GM23338 (cell line): ENCODE measurements around the gene MAP2K4. TPM values are rescaled to one million over a fixed set of nuclear protein-coding genes. Genes with fewer than 3 reads are reported as not detected.

Experiments
- ATAC-seq: fragments of 200-7000 bp; cut with Tn5 transposase; 3 replicates; pipeline ENCODE4 v1.9.1; 2020
- DNase-seq: peaks from one replicate; pipeline ENCODE4 v3.0.0-alpha.2; 2015; ENCODE audit warnings: low spot score
- H2AFZ ChIP-seq: fragments of 200-600 bp; sonication (generic); 2 replicates; pipeline ENCODE4 v1.8.0; 2016; ENCODE audit warnings: antibody characterized with exemption, mild to moderate bottlenecking, moderate library complexity
- H3F3A ChIP-seq: fragments of 200-600 bp; sonication (generic); replicated peaks from 2 replicates; pipeline ENCODE4 v1.8.0; 2017; ENCODE audit warnings: antibody characterized with exemption, mixed run types, low read depth
- H3K27ac ChIP-seq: fragments of 200-600 bp; sonication (generic); 2 replicates; pipeline ENCODE4 v1.6.1; 2016; ENCODE audit warnings: low read depth
- H3K27me3 ChIP-seq: fragments of 200-600 bp; sonication (generic); 2 replicates; pipeline ENCODE4 v1.8.0; 2016; ENCODE audit warnings: mild to moderate bottlenecking, mixed run types, moderate library complexity; ENCODE audit not compliant: insufficient read depth
- H3K36me3 ChIP-seq: fragments of 200-600 bp; sonication (generic); 2 replicates; pipeline ENCODE4 v1.8.0; 2016; ENCODE audit warnings: mild to moderate bottlenecking; ENCODE audit not compliant: insufficient read depth
- H3K4me1 ChIP-seq: fragments of 200-600 bp; sonication (generic); 2 replicates; pipeline ENCODE4 v1.8.0; 2016; ENCODE audit warnings: mild to moderate bottlenecking, moderate library complexity; ENCODE audit not compliant: insufficient read depth
- H3K4me2 ChIP-seq: fragments of 200-600 bp; sonication (generic); 2 replicates; pipeline ENCODE4 v1.7.1; 2017; ENCODE audit warnings: mixed run types
- H3K4me3 ChIP-seq: fragments of 200-600 bp; sonication (generic); 2 replicates; pipeline ENCODE4 v1.6.1; 2016; ENCODE audit warnings: mixed run types
- H3K79me2 ChIP-seq: fragments of 200-600 bp; sonication (generic); replicated peaks from 2 replicates; pipeline ENCODE4 v1.8.0; 2017; ENCODE audit warnings: mild to moderate bottlenecking; ENCODE audit not compliant: insufficient read depth
- H3K9me2 ChIP-seq: fragments of 200-600 bp; sonication (generic); 2 replicates; pipeline ENCODE4 v1.8.0; 2017; ENCODE audit not compliant: insufficient read depth
- H4K20me1 ChIP-seq: fragments of 200-600 bp; sonication (generic); replicated peaks from 2 replicates; pipeline ENCODE4 v1.8.0; 2017; ENCODE audit warnings: mild to moderate bottlenecking; ENCODE audit not compliant: insufficient read depth
- H3K27ac Mint-ChIP-seq: 2 replicates; pipeline ENCODE4 v1.8.0; 2020; ENCODE audit warnings: inconsistent platforms, mild to moderate bottlenecking, moderate library complexity, mixed read lengths
- H3K27me3 Mint-ChIP-seq: 3 replicates; pipeline ENCODE4 v1.8.0; 2022; ENCODE audit warnings: low read depth, mild to moderate bottlenecking, moderate library complexity, mixed read lengths, inconsistent platforms; ENCODE audit not compliant: insufficient read depth, poor library complexity
- H3K36me3 Mint-ChIP-seq: 3 replicates; pipeline ENCODE4 v1.8.0; 2021; ENCODE audit warnings: low read depth, mild to moderate bottlenecking, inconsistent platforms, moderate library complexity, mixed read lengths
- H3K4me1 Mint-ChIP-seq: 3 replicates; pipeline ENCODE4 v1.8.0; 2020; ENCODE audit warnings: mild to moderate bottlenecking, inconsistent platforms, mixed read lengths
- H3K4me3 Mint-ChIP-seq: 3 replicates; pipeline ENCODE4 v1.8.0; 2021; ENCODE audit warnings: moderate library complexity, mild to moderate bottlenecking, inconsistent platforms, mixed read lengths
- H3K9me3 Mint-ChIP-seq: 3 replicates; pipeline ENCODE4 v1.8.0; 2020; ENCODE audit warnings: moderate library complexity, mild to moderate bottlenecking, inconsistent platforms, mixed read lengths
- CREB1 ChIP-seq: fragments of 250-450 bp; sonication (Bioruptor Pico); IDR thresholded peaks from 2 replicates; pipeline ENCODE4 v1.5.0; 2020; ENCODE audit warnings: low read depth, mild to moderate bottlenecking, moderate library complexity
- EZH2 ChIP-seq: fragments of 200-600 bp; sonication (generic); IDR thresholded peaks from one replicate; pipeline ENCODE4 v1.8.0; 2017; ENCODE audit warnings: antibody characterized with exemption, mild to moderate bottlenecking, low read depth; ENCODE audit not compliant: unreplicated experiment
- STAT1 ChIP-seq: IDR thresholded peaks from one replicate; pipeline ENCODE4 v1.6.1; 2016; ENCODE audit warnings: antibody characterized with exemption; ENCODE audit not compliant: unreplicated experiment
- ZNF114 ChIP-seq: fragments of 250-450 bp; sonication (Bioruptor Pico); IDR thresholded peaks from 2 replicates; pipeline ENCODE4 v1.5.0; 2020; ENCODE audit warnings: mild to moderate bottlenecking, moderate library complexity
- ZNF331 ChIP-seq: fragments of 250-450 bp; sonication (Bioruptor Pico); IDR thresholded peaks from 2 replicates; pipeline ENCODE4 v1.5.0; 2020; ENCODE audit warnings: low read depth, mild to moderate bottlenecking, moderate library complexity
- polyA plus RNA-seq: library from polyadenylated mRNA; unstranded; fragments of >200 nt; fragmentation: Nextera tagmentation; extraction: Ambion mirVana; gene quantifications from 2 replicates; pipeline ENCODE4 v1.2.1, GENCODE V29; 2016
- total RNA-seq: library from RNA; depleted of rRNA; stranded (reverse); fragments of >200 nt; shearing (Covaris generic); gene quantifications from 2 replicates; pipeline ENCODE4 v1.2.3, GENCODE V29; 2014
- TF ChIP-seq, protein P1 (sequence below): IDR thresholded peaks from one replicate; pipeline ENCODE4 v1.6.1; 2018; ENCODE audit warnings: antibody characterized with exemption; ENCODE audit not compliant: unreplicated experiment
- TF ChIP-seq, protein P2 (sequence below): IDR thresholded peaks from 2 replicates; pipeline ENCODE4 v1.6.1; 2016; ENCODE audit warnings: antibody characterized with exemption

MAP2K4 gene
- total and polyA plus RNA-seq, 2 experiments from 2014 or later, result 25.3 to 36.4 TPM

DNA sequence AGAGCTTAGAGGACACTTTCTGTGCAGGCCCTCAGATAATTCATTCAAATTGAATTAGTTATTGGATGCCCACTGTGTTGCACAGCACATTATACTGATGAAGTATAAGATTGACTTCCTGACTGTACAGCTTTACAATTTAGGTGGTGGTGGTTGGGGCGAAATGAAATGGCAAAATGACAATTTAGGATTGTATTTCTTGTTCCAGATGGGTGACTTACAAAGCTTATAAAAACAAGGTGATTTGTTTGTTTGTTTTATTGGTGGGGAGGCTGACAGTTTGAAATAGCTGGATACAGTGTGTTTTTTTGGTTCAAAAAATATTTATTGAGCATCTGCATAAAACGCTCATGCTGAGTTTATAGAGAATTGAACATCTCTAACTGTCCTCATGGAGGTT is 1.6 kb downstream of the MAP2K4 start:
- H3K9me3 Mint-ChIP-seq, result no peaks in the 10 kb centered on the region
- H3K4me1 Mint-ChIP-seq, result peaks cover 47% of the 10 kb centered on the region
- no peak overlapping the region for H3K27ac Mint-ChIP-seq
- Histone ChIP-seq H3F3A (no peaks in the 10 kb centered on the region; the same call in 1 of the 2 replicates), H3K4me2 (peak overlapping the region; percentile 98), H3K27ac (no peak overlapping the region), H3K79me2 (peaks cover 60% of the 10 kb centered on the region), H4K20me1 (peaks cover 33% of the 10 kb centered on the region), H3K4me3 (peak overlapping the region; percentile 85), H3K9me2 (no peaks in the 10 kb centered on the region), H2AFZ (no peak overlapping the region), H3K4me1 (peaks cover 52% of the 10 kb centered on the region), H3K27me3 (peaks cover 7% of the 10 kb centered on the region), H3K36me3 (no peaks in the 10 kb centered on the region)
- DNase-seq (no peak), ATAC-seq (no peak)
- no peaks in the 10 kb centered on the region; the same call in 2 of the 3 replicates for H3K36me3 Mint-ChIP-seq
- H3K4me3 Mint-ChIP-seq, result peak overlapping the region; percentile 81
- TF ChIP-seq CREB1 (CRISPR knock-in tag) (no peak), STAT1 (no peak), ZNF331 (no peak)
- TF ChIP-seq, protein P1, sequence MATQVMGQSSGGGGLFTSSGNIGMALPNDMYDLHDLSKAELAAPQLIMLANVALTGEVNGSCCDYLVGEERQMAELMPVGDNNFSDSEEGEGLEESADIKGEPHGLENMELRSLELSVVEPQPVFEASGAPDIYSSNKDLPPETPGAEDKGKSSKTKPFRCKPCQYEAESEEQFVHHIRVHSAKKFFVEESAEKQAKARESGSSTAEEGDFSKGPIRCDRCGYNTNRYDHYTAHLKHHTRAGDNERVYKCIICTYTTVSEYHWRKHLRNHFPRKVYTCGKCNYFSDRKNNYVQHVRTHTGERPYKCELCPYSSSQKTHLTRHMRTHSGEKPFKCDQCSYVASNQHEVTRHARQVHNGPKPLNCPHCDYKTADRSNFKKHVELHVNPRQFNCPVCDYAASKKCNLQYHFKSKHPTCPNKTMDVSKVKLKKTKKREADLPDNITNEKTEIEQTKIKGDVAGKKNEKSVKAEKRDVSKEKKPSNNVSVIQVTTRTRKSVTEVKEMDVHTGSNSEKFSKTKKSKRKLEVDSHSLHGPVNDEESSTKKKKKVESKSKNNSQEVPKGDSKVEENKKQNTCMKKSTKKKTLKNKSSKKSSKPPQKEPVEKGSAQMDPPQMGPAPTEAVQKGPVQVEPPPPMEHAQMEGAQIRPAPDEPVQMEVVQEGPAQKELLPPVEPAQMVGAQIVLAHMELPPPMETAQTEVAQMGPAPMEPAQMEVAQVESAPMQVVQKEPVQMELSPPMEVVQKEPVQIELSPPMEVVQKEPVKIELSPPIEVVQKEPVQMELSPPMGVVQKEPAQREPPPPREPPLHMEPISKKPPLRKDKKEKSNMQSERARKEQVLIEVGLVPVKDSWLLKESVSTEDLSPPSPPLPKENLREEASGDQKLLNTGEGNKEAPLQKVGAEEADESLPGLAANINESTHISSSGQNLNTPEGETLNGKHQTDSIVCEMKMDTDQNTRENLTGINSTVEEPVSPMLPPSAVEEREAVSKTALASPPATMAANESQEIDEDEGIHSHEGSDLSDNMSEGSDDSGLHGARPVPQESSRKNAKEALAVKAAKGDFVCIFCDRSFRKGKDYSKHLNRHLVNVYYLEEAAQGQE, result no peak
- TF ChIP-seq, protein P2, sequence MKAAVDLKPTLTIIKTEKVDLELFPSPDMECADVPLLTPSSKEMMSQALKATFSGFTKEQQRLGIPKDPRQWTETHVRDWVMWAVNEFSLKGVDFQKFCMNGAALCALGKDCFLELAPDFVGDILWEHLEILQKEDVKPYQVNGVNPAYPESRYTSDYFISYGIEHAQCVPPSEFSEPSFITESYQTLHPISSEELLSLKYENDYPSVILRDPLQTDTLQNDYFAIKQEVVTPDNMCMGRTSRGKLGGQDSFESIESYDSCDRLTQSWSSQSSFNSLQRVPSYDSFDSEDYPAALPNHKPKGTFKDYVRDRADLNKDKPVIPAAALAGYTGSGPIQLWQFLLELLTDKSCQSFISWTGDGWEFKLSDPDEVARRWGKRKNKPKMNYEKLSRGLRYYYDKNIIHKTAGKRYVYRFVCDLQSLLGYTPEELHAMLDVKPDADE, result no peak
- no peaks in the 10 kb centered on the region for H3K27me3 Mint-ChIP-seq

DNA sequence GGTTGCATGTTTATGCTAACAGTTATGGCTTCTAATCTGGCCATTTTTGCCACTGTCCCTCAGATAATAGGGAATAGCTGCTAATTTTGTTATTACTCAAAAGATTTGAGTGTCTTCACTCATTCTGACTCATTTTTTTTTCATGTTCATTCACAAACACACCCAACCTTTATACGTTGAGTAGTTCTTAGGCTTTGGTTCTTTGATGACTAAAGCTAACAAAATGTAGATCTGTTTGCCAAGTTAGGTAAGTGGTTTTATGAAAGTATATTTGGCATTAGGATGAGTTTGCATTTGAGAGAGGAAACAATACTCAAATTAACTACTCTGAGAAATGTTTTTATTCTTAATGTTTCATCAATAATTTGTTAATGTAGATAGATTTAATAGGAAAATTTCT is 3.6 kb downstream of the MAP2K4 start:
- peaks cover 39% of the 10 kb centered on the region for H4K20me1 ChIP-seq
- ATAC-seq, result no peak
- Mint-ChIP-seq H3K36me3 (no peaks in the 10 kb centered on the region; the same call in 2 of the 3 replicates), H3K9me3 (no peaks in the 10 kb centered on the region), H3K4me1 (peaks cover 46% of the 10 kb centered on the region), H3K27me3 (no peaks in the 10 kb centered on the region), H3K4me3 (no peak overlapping the region), H3K27ac (no peak overlapping the region)
- H2AFZ ChIP-seq, result no peak overlapping the region
- H3K9me2 ChIP-seq, result no peaks in the 10 kb centered on the region
- no peak for DNase-seq
- no peak overlapping the region for H3K27ac ChIP-seq
- no peaks in the 10 kb centered on the region for H3K36me3 ChIP-seq
- H3K4me3 ChIP-seq, result no peak overlapping the region
- peaks cover 7% of the 10 kb centered on the region for H3K27me3 ChIP-seq
- H3K4me2 ChIP-seq, result no peak overlapping the region
- peaks cover 79% of the 10 kb centered on the region for H3K79me2 ChIP-seq
- no peaks in the 10 kb centered on the region; the same call in 1 of the 2 replicates for H3F3A ChIP-seq
- peaks cover 44% of the 10 kb centered on the region for H3K4me1 ChIP-seq
- TF ChIP-seq, protein P1, result no peak
- TF ChIP-seq CREB1 (CRISPR knock-in tag), result no peak
- no peak for TF ChIP-seq ZNF114
- TF ChIP-seq STAT1, result no peak
- TF ChIP-seq EZH2, result no peak
